SK-N-SH (cell line): ENCODE measurements around the gene ZNF609.

ENCODE experiments used
- ELF1 ChIP-seq: IDR thresholded peaks from 2 replicates; pipeline ENCODE4 v1.4.0; 2012
- EP300 ChIP-seq, 2 experiments: IDR thresholded peaks; 2 replicates each; pipeline versions ENCODE4 v1.4.0 to v1.6.1; 2012; ENCODE audit warnings: borderline replicate concordance in 1 of 2, low read depth in 1 of 2, low read length in 1 of 2
- FOSL2 ChIP-seq: IDR thresholded peaks from 2 replicates; pipeline ENCODE4 v1.4.0; 2012; ENCODE audit warnings: low read depth, mild to moderate bottlenecking, moderate library complexity, borderline replicate concordance
- GATA2 ChIP-seq: sonication (generic); formaldehyde crosslinking; IDR thresholded peaks from 2 replicates; pipeline ENCODE4 v1.5.0; 2020; ENCODE audit warnings: mild to moderate bottlenecking, missing genetic modification reagents
- MEF2A ChIP-seq: IDR thresholded peaks from 2 replicates; pipeline ENCODE4 v1.4.0; 2012; ENCODE audit warnings: low read depth, borderline replicate concordance
- RAD21 ChIP-seq: IDR thresholded peaks from 2 replicates; pipeline ENCODE4 v1.6.1; 2012; ENCODE audit warnings: mild to moderate bottlenecking, low read length
- TCF12 ChIP-seq: IDR thresholded peaks from 2 replicates; pipeline ENCODE4 v1.4.0; 2012
- YY1 ChIP-seq: IDR thresholded peaks from 2 replicates; pipeline ENCODE4 v1.4.0; 2012; ENCODE audit warnings: low read depth, mild to moderate bottlenecking
- TF ChIP-seq, protein P1 (sequence below): fragments of 200-600 bp; sonication (generic); IDR thresholded peaks from 2 replicates; pipeline ENCODE4 v1.6.1; 2017; ENCODE audit warnings: antibody characterized with exemption, mild to moderate bottlenecking, moderate library complexity

DNA sequence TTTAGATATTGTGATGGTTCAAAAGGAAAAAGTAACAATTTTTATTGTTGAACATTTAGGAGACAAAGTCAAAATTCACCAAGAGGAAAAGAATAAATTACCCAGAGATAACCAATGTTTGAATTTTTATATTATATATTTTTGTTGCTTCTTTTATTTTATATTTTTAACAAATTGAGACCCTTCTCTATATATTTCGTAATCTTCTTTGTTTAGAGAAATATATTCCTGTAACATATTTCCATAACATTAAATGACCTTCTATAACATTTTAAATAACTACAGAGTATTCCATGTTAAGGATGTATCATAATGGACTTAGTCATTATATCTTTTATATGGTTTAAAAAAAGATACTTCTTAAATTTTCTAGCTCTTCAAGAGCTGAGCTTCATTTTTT lies 187.0 kb downstream of the ZNF609 start:
- TF ChIP-seq GATA2 (no peak), ELF1 (no peak), FOSL2 (no peak), TCF12 (no peak), YY1 (no peak), RAD21 (no peak), MEF2A (no peak), EP300 (IDR thresholded peaks at IDR 0.05; ENCODE audit: borderline replicate concordance in 1 of 2, low read depth in 1 of 2, low read length in 1 of 2) (no peak)
- TF ChIP-seq, protein P1, sequence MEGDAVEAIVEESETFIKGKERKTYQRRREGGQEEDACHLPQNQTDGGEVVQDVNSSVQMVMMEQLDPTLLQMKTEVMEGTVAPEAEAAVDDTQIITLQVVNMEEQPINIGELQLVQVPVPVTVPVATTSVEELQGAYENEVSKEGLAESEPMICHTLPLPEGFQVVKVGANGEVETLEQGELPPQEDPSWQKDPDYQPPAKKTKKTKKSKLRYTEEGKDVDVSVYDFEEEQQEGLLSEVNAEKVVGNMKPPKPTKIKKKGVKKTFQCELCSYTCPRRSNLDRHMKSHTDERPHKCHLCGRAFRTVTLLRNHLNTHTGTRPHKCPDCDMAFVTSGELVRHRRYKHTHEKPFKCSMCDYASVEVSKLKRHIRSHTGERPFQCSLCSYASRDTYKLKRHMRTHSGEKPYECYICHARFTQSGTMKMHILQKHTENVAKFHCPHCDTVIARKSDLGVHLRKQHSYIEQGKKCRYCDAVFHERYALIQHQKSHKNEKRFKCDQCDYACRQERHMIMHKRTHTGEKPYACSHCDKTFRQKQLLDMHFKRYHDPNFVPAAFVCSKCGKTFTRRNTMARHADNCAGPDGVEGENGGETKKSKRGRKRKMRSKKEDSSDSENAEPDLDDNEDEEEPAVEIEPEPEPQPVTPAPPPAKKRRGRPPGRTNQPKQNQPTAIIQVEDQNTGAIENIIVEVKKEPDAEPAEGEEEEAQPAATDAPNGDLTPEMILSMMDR, result no peak
